Stimulated activated naive CD8-positive, alpha-beta T cell treated with anti-CD3 and anti-CD28 coated beads, Interleukin-15, Interleukin-2, amounts not matched to agents 100 U/mL and 50 U/mL, for 24 hours (primary cell): ENCODE results near the gene EGLN1.
A peak's percentile ranks its signal among the peaks of the same experiment; 100 is the strongest.

Experiments used
- ATAC-seq: fragments of 150-1000 bp; cut with Tn5 transposase; one replicate; pipeline ENCODE4 v1.10.0; 2021
- DNase-seq: peaks from one replicate; pipeline ENCODE4 v3.0.0; 2021

EGLN1 gene

DNA sequence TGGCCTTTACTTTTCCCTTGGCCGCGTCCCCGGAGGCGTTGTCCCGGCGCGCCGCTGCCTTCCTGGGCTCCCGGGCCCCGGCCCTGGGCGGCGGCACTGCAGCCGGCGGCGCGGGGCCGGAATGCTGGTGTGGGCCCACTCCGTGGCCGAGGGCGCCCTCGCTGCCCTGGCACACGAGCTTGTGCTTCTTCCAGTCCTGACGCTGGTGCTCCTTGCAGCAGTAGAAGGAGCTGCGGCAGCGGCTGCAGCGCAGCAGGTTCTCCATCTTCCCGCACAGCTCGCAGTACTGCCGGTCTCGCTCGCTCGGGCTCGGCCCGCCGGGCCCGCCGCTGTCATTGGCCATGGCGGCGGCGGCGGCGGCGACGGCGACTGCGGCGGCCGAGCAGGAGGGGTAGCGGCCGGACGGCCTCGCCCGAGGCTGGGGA is 529 bp downstream of the EGLN1 start:
- ATAC-seq (peak; percentile 9), DNase-seq (no peak)

DNA sequence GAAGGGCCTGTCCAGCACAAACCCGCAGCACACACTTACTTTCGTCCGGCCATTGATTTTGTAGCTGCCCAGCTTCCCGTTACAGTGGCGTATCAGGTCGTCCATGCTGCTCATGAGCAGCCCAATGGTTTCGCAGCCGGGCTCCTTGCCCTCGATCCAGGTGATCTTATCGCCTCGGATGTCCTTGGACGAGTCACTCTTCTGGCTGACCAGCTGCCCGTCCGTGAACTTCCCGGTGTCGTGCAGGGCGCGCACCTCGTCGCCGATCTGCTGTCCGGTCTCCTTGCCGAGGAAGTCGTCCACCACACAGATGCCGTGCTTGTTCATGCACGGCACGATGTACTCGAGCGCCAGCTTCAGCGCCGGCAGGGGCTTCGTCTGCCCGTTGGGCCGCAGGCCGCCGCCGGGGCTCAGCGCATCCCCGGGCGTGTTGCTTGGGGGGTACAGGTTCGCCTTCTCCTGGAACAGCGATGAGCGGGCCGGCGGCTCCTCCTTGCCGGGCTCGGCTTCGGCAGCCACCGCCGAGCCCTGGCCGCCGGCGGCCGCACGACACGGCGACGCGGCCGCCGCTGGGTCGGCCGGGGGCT is 1.0 kb downstream of the EGLN1 start:
- DNase-seq (peak; percentile 57), ATAC-seq (peak; percentile 3)

DNA sequence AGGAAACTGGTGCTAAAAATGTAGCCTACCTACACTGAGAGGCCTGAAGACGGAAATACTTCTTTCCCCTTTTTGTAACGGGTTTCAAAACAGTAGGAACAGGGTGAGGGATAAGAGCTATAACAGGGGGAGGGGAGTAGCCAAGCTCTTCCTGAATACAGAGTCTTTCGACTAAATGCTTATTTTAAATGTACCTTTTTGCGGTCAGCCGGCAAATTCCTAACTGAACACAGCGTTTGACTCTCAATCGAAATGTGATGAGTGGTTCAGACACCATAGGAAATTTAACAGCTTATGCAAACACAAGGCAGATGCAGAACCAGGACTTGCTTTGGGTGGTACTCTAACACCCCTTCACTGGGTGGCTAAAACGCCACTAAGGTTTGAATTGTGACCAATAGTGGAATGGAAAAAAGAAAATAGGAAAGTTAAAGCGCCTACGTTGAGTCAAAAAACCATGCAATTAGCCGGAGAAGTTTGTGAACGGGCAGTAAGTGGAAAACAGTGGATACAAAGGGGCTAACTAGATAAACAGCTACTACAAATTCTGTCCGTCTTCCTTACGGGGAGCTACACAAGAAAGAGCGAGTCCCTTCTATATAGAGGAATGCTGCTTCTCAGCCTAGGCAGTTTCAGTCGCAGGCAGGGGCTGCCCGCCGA is 1.7 kb downstream of the EGLN1 start:
- ATAC-seq = no peak
- DNase-seq = no peak

DNA sequence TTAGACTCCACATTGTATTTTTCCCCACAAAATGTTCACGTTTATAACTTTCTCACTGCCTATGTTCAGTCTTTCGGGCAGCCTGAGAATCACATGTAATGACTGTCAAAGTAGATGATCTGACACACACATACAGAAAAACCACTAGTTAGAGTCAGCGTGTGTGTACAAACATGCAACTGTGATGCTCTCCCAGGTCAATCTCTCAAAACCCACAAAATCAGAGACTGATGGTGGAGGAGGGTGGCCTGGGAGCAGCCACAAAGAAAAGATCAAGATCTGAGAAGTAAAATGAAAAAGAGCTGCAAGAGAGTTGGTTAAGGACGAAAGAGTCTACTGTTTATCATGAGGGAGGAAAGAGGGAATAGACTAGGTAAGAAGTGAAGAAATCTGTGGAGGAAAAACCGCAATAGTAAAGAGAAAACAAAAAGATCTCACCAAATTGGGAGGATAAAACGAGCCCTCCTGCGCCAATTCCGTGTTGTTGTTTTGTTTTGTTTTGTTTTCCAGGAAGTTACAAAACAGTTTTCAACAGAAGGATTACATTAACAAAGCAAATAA is 2.3 kb downstream of the EGLN1 start:
- ATAC-seq = no peak

DNA sequence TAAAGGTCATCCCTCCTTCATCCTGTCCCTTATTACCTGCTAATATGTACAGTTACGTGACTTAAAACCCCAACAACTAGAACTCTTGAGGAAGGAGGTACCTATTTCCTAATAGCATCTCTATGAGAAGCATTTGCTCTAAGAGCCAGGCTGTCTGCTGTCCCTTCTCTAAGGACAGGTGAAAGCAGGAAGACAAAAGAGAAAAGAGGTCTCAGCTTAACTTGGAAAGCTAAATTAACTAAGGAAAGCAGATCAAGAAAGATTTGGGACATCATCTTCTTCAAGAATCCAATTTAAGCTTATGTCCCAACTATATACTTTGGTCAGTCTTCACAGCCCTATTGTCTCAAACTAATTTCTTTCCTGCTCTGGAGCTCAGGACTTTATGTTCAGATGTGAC is 2.9 kb downstream of the EGLN1 start:
- DNase-seq (no peak), ATAC-seq (no peak)

More for the DNA sequence above, 2.3 kb downstream of the EGLN1 start:
- no peak for DNase-seq

DNA sequence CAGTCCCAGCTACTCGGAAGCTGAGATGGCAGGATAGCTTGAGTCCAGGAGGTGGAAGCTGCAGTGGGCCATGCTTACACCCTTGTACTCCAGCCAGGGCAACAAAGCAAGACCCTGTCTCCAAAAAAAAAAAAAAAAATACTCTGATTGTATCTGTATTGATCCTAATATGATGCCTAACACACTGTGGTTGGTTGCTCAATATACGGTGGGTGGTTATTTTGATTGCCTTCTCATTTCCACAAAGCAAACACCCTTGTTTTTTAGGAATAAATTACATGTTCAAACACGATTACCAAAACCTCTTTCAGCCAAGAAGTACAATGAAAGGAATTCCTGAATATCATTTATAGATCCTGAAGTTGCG is 3.4 kb downstream of the EGLN1 start:
- DNase-seq (no peak), ATAC-seq (no peak)

DNA sequence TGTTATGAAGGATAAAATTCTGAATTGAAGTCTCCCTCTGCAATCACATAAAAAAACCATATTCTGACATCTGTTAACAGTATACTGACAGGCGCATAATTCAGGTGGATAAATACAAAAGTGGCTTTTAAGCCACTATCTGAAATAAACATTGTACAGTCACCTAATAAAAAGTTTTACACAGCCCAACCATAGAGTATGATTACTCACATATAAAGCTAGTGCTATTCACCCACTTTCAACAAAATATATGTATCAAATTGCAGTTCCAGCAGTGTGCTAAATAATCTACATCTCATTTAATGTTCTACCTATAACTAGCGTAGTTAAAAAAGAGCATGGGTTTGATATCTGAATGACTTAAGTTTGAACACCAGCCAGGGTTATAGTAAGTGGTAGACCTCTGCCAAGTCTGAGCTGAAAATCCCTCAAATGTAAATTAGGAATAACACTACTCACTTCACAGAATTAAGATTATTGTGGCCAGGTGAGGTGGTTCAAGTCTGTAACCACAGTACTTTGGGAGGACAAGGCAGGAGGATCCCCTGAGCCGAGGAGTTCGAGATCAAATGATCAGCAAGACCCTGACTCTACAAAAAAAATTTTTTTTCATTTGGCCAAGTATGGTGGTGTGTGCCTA is 3.9 kb downstream of the EGLN1 start:
- DNase-seq = no peak
- no peak for ATAC-seq

DNA sequence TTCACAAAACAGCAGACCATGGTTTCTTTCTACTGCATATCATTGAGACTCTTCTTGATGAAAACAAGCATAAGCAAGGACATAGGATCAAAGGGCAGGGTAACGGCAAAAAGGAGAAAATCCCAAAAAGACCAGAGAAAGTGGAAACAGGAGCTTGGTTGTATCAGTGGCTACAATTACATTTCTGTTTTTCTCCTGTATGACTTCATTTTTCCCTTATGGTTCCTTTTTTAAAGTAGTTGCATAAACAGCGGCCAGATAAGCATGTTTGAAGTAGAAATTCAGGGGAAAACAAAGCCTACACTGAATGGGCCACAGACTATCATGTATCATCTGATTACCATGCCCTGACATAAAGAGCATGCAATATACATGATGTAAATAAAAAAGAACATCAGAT is 4.6 kb downstream of the EGLN1 start:
- DNase-seq (no peak), ATAC-seq (no peak)

DNA sequence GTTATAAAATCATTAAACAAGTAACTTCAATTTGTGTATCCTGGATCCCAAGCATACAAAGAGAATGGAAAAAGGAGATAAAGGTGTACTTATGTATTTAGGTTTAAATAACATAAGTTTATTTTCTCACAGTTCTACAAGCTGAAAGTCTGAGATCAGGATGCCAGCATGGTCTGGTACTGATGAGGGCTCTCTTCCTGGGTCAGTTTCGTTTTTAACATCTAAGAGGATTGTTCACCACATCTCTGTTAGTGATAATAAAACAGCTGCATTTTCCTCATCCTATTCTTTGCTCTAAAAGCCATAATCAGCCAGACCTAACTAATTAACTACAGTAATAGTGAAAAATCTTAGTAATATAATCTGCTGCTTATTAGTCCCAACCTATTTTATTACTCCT is 5.2 kb downstream of the EGLN1 start:
- no peak for DNase-seq
- ATAC-seq = no peak

DNA sequence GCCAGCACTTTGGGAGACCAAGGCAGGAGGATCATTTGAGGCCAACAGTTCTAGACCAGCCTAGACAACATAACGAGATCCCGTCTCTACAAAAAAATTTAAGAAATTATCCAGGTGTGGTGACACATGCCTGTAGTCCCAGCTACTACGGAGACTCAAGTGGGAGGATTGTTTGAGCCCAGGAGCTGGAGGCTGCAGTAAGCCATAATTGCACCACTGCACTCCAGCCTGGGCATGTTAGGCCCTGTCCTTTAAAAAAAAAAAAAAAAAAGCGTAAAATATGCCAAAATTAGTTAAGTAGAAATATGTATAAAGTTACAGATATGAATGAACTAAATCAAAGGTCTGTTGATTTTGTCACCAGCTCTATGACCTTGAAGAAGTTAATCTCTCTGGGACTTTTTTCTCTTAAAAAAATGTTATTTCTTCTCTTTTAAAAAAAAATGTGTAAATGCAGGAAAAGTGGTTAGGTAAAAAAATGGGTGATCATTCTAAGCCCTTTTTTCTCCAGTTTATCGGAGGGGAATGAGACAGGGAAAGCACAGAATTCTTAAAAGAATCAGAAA is 7.0 kb downstream of the EGLN1 start:
- no peak for DNase-seq
- no peak for ATAC-seq

DNA sequence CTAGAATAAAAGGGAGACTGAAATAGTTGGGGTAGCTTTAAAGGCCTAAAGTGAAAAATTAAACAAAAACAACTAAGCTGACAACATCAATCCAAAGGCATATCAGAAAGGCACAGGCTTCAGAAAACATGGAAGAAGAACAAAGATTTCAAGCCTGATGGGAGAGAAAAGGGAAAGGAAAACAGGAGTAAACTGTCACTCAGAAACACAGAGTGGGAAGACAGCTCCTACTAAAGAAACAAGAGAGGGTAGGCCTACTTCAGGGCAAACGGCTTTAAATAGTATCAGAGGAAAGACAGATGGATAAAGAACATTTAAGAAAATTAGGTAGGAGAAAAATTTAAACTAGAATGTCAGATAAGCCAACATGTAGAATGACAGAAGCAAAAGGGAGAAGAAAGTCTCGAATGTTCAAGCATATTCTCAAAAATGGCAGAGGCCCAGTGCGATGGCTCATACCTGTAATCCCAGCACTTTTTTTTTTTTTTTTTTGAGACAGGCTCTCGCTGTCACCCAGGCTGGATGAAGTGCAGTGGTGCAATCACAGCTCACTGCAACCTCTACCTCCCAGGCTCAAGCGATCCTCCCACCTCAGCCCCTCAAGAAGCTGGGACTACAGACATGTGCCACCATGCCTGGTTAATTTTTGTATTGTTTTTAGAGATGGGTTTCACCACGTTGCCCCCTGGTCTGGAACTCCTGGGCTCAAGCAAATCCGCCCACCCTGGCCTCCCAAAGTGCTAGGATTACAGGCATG is 7.6 kb downstream of the EGLN1 start:
- no peak for ATAC-seq
- DNase-seq = no peak

DNA sequence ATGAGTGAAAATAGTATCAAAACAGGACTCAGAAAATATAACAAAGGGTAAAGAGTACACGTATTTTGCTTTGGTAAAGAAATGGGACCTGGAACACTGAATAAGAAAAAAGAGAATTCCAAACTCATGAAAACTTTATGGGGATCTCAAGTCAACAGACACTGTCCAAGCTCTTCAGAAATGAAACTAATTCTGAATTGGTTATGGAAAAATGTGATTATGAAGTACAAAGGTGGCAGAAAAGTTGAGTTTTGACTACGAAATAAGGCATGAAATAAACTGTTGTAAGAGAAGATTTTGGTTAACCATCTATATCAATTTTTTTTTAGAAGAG is 8.4 kb downstream of the EGLN1 start:
- no peak for DNase-seq

DNA sequence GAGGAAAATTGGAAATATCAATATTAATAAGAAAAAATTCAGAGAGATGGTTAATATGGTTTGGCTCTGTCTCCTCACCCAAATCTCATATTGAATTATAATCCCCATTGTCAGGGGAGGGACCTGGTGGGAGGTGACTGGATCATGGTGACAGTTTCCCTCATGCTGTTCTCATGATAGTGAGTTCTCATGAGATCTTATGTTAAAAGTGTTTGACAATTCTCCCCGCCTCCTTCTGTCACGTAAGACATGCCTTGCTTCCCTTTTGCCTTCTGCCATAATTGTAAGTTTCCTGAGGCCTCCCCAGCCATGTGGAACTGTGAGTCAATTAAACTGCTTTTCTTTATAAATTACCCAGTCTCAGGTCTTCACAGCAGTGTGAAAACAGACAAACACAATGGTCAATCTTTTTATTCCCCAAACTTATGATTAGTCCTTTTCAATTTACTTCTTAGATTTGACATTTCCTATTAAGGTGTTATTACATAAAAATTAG is 11.0 kb downstream of the EGLN1 start:
- DNase-seq (no peak), ATAC-seq (no peak)

More for the DNA sequence above, 8.4 kb downstream of the EGLN1 start:
- ATAC-seq = no peak

DNA sequence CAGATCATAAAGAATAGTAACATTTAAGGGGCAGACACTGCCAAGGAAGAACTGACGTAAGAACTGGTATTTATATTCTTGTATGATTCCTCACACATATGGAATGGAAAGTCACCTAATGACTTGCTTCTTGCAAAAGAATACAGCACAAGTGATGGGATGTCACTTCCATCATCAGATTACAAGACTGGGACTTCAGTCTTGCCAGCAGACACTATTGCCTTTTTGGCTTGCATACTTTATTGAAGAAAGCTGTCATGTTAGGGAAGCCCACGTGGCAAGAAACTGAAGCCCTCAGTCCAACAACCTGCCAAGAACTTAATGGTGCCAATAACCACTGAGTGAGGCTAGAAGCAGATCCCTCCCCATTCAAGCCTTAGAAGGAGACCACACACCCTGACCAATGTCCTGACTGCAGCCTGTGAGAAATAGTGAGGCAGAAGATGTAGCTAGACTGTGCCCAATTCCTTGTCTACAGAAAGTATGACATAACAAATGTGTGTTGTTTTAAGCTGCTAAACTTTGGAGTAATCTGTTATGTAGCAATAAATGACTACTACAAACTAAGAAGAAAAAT is 12.0 kb downstream of the EGLN1 start:
- ATAC-seq = peak; percentile 36
- no peak for DNase-seq

DNA sequence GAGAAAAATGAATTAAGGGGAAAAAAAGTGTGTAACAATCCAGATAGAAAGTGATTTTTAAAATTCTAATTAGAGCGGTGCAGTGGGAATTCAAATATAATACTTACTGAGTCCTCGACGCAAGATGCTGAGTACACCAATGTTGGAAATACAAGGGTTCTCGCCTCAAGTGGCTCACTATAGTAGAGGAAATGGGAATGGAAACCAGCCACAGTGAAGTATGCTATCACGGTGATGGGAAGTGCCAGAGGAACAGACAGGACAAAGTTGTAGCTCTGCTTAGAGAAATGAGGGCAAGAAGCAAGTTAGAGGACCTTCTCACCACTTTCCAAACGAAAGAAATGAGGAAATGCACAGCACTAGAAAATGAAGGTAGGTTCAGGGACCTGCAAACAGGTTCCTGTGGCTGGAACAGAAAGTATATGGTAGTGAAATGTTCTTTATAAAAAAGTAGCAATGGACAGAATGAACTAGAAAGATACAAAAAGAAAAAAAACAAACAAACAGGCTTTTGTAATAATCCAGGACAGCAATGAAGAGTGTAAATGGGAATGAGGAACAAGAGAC is 13.5 kb downstream of the EGLN1 start:
- ATAC-seq (no peak), DNase-seq (no peak)

DNA sequence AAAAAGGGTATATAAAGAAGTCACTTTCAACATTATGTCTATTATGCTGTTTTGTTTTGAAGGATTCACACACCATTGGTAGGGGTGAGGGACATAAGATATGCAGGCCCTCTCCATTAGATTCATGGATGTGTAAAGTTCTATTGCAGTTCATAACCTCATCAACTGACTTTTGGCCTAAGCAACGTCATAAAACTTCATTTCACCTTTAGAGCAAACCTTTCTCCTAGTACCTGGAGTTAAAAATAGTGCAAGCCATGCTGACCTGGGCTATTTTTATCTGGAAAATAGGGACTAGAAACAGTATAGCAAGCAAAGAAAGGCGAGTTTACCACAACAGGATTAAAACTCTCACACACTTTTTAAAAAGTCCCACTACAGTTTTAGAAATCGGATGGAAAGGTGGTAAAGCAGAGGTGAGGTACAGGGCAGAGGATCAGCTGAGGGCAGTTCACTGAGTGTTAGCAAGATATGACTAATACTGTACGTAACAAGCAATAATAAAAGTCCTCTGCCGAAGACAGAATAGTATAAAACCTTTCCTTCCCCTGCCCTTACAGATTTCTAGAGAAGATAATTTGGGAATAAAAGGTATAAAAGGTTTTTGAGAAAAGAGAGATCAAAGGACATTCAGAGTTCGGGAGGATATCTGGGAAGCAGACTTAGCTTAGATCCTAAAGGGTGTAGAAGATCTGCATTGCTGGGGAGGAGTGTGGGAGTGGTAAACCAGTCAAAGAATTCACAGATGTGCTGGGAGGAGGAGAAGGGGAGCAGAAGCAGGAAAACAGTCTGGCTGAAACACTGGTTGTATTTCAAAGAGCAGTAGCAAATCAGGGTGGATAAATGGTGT is 14.3 kb downstream of the EGLN1 start:
- DNase-seq (no peak), ATAC-seq (no peak)

DNA sequence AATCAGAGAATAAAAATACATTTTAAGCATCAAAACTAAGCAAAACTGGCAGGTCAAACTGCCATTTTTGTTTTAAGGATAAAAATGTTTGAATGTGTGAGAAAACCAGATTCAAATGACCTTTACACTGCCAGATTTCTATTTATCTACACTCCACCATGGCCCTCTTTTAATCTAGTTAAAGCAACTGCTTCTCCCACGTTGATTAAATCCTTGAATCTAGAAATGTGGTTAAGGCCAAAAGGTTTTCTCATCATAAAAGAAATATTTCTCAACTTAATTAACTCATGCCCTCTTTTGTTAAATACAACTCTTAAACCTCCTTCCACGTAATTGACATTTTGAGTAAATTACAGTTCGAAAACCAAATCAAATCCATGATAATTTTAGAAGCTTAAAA is 15.0 kb downstream of the EGLN1 start:
- ATAC-seq = no peak
- no peak for DNase-seq

DNA sequence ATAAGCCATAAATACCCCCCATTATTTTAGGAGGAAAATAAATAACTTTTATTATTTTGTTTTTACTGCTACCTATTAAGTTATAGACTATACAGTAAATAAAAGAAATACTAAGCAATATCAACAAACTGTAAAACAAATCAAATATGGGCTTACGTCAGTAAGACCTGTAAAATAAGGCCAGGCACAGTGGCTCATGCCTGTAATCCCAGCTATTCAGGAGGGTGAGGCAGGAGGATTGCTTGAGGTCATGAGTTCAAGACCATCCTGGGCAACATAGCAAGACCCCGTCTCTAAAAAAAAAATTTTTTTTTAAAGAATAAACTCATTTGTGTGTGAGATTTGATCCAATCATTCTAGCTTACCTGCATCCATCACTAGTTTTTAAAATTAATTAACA is 17.8 kb downstream of the EGLN1 start:
- DNase-seq (no peak), ATAC-seq (no peak)

DNA sequence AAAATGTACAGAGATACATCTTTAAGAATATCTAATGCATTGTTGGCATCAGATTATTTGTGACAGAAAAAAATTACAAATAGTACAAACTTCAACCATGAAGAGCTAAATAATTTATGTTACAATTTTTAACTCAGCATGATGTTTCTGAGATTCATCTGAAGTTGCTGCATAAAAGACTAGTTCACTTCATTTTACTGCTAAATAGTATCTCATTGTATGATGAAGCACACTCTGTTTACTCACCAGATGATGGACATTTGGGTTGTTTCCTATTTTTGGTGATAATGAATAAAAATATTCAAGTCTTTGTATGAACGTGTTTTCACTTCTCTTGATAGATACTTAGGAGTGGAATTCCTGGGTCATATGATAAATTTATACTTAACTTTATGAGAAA is 20.6 kb downstream of the EGLN1 start:
- no peak for DNase-seq
- ATAC-seq = no peak

DNA sequence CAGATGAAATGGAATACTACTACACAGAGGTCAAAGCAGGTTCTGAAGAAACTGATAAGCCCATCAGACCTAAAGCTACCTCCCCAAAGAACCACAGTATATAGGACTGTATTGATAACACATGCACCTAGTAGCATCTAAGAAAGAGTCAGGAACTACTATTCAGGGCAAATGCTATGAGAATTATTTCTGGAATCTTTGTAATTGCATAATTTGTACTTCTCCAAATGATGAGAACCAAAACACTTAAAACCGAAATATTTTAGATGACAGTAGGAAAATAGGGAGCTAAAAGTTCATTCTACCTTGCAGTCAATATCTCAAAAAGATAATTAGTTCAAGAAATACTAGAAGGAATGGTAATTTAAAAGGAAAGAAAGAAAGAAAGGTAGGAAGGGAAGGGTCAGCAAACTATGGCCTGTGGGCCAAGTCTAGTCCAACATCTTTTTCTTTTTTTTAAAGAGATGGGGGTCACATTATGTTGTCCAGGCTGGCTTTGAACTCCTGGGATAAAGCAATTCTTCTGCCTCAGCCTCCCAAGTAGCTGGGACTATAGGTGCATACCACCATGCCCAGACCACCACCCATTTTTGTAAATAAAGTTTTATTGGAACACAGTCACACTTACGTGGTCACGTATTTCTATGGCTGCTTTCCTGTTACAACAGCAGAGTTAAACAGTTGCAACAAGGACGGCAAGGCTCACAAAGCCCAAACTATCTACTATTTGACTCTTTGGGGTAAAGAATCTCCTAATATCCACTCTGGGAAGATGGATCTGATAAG is 24.0 kb downstream of the EGLN1 start:
- DNase-seq = no peak
- no peak for ATAC-seq
